22Rv1 (cell line): ENCODE data around the gene PDZRN4.

Source experiments
- CTCF ChIP-seq: fragments of 450-650 bp; IDR thresholded peaks from 2 replicates; pipeline ENCODE4 v1.5.1; 2017; ENCODE audit warnings: mild to moderate bottlenecking
- ZFX ChIP-seq: fragments of 450-650 bp; IDR thresholded peaks from 2 replicates; pipeline ENCODE4 v1.6.1; 2017; ENCODE audit warnings: antibody characterized with exemption, borderline replicate concordance

- TF ChIP-seq CTCF (no peak), ZFX (no peak)
Measured at GRCh38 chr12:41224066-41224465, 35.9 kb downstream of the PDZRN4 start.
